Duodenal mucosa (tissue), 2 donors: ENCODE data around the gene NFATC3.
"Not testable (repeated sequence)": the region's sequence is repeated elsewhere in the genome, so short reads cannot be mapped to it uniquely, and the experiment has no call there.

Experiments used
- H3K27ac ChIP-seq: one replicate; pipeline ENCODE4 v1.7.0; 2013; ENCODE audit warnings: low read depth, low read length
- H3K27me3 ChIP-seq, 2 donors: one replicate each; pipeline ENCODE4 v1.7.0; 2013; ENCODE audit warnings: low read length in 2 of 2, control low read depth in 1 of 2; ENCODE audit not compliant: insufficient read depth in 2 of 2, control insufficient read depth in 1 of 2
- H3K36me3 ChIP-seq, 2 donors: one replicate each; pipeline ENCODE4 v1.7.0; 2013; ENCODE audit warnings: low read length in 2 of 2, control low read depth in 1 of 2; ENCODE audit not compliant: insufficient read depth in 2 of 2, control insufficient read depth in 1 of 2
- H3K4me1 ChIP-seq, 2 donors: one replicate each; pipeline ENCODE4 v1.7.0; 2013; ENCODE audit warnings: low read length in 2 of 2, control low read depth in 1 of 2; ENCODE audit not compliant: insufficient read depth in 2 of 2, control insufficient read depth in 1 of 2
- H3K4me3 ChIP-seq, 2 donors: one replicate each; pipeline ENCODE4 v1.7.0; 2013; ENCODE audit warnings: low read length in 2 of 2, low read depth in 1 of 2
- H3K9ac ChIP-seq, 2 donors: one replicate each; pipeline ENCODE4 v1.7.0; 2013; ENCODE audit warnings: low read length in 2 of 2, low read depth in 1 of 2
- H3K9me3 ChIP-seq, 2 donors: one replicate each; pipeline ENCODE4 v1.7.0; 2013; ENCODE audit warnings: low read length in 2 of 2, control low read depth in 1 of 2; ENCODE audit not compliant: control insufficient read depth in 1 of 2

Gene NFATC3

GRCh38 chr16:68100488-68100887 is 15.3 kb downstream of the NFATC3 start:
- H3K27ac ChIP-seq = no peak overlapping the region
- H3K9me3 ChIP-seq = no peaks in the 10 kb centered on the region
- H3K27me3 ChIP-seq = no peaks in the 10 kb centered on the region
- no peak overlapping the region for H3K9ac ChIP-seq
- no peak overlapping the region for H3K4me3 ChIP-seq
- H3K4me1 ChIP-seq = peaks cover 6 to 21% of the 10 kb centered on the region in 2 donors
- H3K36me3 ChIP-seq = no peaks in the 10 kb centered on the region

- Histone ChIP-seq H3K9me3 (peaks cover 5 to 9% of the 10 kb centered on the region in 2 donors), H3K27me3 (no peaks in the 10 kb centered on the region), H3K36me3 (no peaks in the 10 kb centered on the region), H3K4me1 (no peaks in the 10 kb centered on the region), H3K9ac (no peak overlapping the region), H3K4me3 (no peak overlapping the region), H3K27ac (no peak overlapping the region)
Observed at GRCh38 chr16:68105611-68106010, 20.4 kb downstream of the NFATC3 start.

- H3K4me3 ChIP-seq, H3K9ac ChIP-seq, H3K4me1 ChIP-seq, H3K27me3 ChIP-seq, H3K9me3 ChIP-seq, H3K27ac ChIP-seq, H3K36me3 ChIP-seq: not testable (repeated sequence)
Observed at GRCh38 chr16:68107230-68107928, 22.2 kb downstream of the NFATC3 start.

DNA sequence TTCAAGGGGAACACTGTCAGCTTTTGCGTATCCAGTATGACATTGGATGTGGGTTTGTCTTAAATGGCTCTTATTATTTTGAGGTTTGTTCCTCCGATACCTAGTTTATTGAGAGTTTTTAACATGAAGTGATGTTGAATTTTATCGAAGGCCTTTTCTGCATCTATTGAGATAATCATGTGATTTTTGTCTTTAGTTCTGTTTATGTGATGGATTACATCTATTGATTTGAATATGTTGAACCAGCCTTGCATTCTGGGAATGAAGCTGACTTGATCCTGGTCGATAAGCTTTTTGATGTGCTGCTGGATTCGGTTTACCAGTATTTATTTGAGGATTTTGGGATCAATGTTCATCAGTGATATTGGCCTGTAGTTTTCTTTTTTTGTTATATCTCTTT is 24.0 kb downstream of the NFATC3 start:
- not testable (repeated sequence) for H3K9me3 ChIP-seq, H3K4me3 ChIP-seq, H3K4me1 ChIP-seq, H3K27ac ChIP-seq, H3K9ac ChIP-seq, H3K36me3 ChIP-seq, H3K27me3 ChIP-seq

GRCh38 chr16:68110611-68111010 is 25.4 kb downstream of the NFATC3 start:
- not testable (repeated sequence) for H3K36me3 ChIP-seq, H3K4me3 ChIP-seq, H3K27ac ChIP-seq, H3K4me1 ChIP-seq, H3K9ac ChIP-seq, H3K27me3 ChIP-seq, H3K9me3 ChIP-seq

DNA sequence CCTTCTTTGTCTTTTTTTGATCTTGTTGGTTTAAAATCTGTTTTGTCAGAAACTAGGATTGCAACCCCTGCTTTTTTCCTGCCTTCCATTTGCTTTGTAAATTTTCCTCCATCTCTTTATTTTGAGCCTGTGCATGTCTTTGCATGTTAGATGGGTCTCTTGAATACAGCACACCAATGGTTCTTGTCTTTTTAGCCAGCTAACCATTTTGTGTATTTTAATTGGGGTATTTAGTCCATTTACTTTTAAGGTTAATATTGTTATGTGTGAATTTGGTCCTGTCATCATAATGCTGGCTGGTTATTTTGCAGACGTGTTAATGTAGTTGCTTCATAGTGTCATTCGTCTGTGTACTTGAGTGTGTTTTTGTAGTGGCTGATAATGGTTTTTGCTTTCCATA is 26.2 kb downstream of the NFATC3 start:
- Histone ChIP-seq H3K9ac (no peak overlapping the region), H3K9me3 (peaks cover 5 to 9% of the 10 kb centered on the region in 2 donors), H3K4me3 (no peak overlapping the region), H3K36me3 (no peaks in the 10 kb centered on the region), H3K4me1 (peaks cover 0 to 7% of the 10 kb centered on the region in 2 donors), H3K27me3 (no peaks in the 10 kb centered on the region), H3K27ac (no peak overlapping the region)

- Histone ChIP-seq H3K36me3 (no peaks in the 10 kb centered on the region), H3K4me1 (peaks cover 6 to 18% of the 10 kb centered on the region in 2 donors), H3K4me3 (no peak overlapping the region), H3K9me3 (peaks cover 5 to 8% of the 10 kb centered on the region in 2 donors), H3K27ac (no peak overlapping the region), H3K27me3 (no peaks in the 10 kb centered on the region), H3K9ac (no peak overlapping the region)
Observed at GRCh38 chr16:68113059-68113761, 28.0 kb downstream of the NFATC3 start.

DNA sequence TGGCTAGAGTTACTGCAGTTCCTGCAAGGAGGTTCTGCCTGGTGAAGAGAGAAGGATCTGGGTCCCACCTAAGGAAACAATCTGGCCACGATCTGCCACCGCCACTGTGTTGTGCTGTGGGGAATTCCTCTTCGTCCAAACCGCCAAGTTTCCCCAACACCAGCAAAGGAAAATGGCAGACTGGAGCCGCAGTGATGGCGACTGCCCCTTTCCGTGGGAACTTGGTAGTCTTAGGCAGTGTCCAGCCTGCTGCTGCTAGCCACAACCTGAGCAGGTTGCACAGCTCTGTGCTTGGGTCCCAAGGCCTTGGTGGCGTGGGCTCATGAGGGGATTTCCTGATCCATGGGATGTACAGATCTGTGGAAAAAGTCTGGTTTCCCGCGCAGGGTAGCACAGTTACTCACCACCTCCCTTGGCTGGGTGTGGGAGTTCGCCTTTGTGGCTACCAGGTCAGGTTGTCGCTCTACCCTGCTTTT is 28.6 kb downstream of the NFATC3 start:
- no peak overlapping the region for H3K4me3 ChIP-seq
- no peaks in the 10 kb centered on the region for H3K27me3 ChIP-seq
- no peak overlapping the region for H3K27ac ChIP-seq
- H3K4me1 ChIP-seq = peaks cover 6 to 20% of the 10 kb centered on the region in 2 donors
- no peak overlapping the region for H3K9ac ChIP-seq
- peaks cover 2% of the 10 kb centered on the region in 2 donors for H3K9me3 ChIP-seq
- H3K36me3 ChIP-seq = no peaks in the 10 kb centered on the region

- H3K36me3 ChIP-seq, H3K4me3 ChIP-seq, H3K9ac ChIP-seq, H3K27me3 ChIP-seq, H3K9me3 ChIP-seq, H3K27ac ChIP-seq: not testable (repeated sequence)
- peaks cover 6 to 20% of the 10 kb centered on the region in 2 donors for H3K4me1 ChIP-seq
Observed at GRCh38 chr16:68114939-68115338, 29.8 kb downstream of the NFATC3 start.

DNA sequence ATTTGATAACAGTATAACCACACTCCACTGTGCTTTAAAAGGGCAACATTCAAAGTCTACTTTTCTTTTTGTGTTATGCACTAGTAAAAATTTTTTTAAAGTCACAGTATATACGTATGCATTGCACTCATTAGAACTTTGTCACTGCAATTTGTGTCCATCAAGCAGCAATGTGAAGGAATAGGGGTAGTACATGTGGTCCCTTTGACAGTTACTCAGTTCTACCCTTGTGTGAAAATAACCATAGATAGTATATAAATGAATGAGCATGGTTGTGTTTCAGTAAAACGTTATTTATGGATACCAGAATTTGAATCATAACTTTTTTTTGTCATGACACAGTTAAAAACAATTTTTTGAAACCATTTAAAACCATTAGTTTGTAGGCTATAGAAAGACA is 30.7 kb downstream of the NFATC3 start:
- Histone ChIP-seq H3K4me1 (peaks cover 6 to 20% of the 10 kb centered on the region in 2 donors), H3K4me3 (no peak overlapping the region), H3K27me3 (no peaks in the 10 kb centered on the region), H3K36me3 (no peaks in the 10 kb centered on the region), H3K27ac (no peak overlapping the region), H3K9me3 (no peaks in the 10 kb centered on the region), H3K9ac (no peak overlapping the region)
